ENCODE measurements around the gene P3H4. TPM values are rescaled to one million over a fixed set of nuclear protein-coding genes. Genes with fewer than 3 reads are reported as not detected.
A peak's percentile ranks its signal among the peaks of the same experiment; 100 is the strongest.

The P3H4 gene
- total RNA-seq, 1 donor from 2014 or later = 30.4 TPM

DNA sequence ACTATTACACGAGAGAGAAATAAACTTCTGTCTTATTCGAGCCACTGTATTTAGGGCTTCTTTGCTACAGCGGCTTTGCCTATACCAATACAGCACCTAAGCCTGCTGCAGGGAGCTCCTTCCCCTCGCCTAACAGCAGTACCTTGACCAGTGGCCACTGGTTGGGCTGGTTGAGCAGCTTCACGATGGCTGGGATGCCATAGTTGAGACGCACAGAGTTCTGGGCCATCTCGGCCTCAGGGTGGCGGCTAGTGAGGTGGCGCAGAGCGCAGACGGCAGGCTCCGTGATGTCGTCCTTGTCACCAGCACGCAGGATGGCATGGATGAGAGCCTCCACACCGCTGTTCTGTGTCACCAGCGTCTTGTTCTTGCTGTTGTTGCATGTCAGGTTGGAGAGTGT lies 48.9 kb downstream of the P3H4 start:
- no peaks in the 10 kb centered on the region for H3K27me3 Mint-ChIP-seq
- H3K27ac Mint-ChIP-seq = peak overlapping the region; percentile 17
- no peaks in the 10 kb centered on the region for H3K4me1 Mint-ChIP-seq (ENCODE audit: low read depth)
- TF ChIP-seq, protein P1, sequence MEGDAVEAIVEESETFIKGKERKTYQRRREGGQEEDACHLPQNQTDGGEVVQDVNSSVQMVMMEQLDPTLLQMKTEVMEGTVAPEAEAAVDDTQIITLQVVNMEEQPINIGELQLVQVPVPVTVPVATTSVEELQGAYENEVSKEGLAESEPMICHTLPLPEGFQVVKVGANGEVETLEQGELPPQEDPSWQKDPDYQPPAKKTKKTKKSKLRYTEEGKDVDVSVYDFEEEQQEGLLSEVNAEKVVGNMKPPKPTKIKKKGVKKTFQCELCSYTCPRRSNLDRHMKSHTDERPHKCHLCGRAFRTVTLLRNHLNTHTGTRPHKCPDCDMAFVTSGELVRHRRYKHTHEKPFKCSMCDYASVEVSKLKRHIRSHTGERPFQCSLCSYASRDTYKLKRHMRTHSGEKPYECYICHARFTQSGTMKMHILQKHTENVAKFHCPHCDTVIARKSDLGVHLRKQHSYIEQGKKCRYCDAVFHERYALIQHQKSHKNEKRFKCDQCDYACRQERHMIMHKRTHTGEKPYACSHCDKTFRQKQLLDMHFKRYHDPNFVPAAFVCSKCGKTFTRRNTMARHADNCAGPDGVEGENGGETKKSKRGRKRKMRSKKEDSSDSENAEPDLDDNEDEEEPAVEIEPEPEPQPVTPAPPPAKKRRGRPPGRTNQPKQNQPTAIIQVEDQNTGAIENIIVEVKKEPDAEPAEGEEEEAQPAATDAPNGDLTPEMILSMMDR (IDR thresholded peaks at IDR 0.05; ENCODE audit: unreplicated experiment) = no peak
- no peaks in the 10 kb centered on the region for H3K9me3 Mint-ChIP-seq (ENCODE audit: low read depth)
- DNase-seq (ENCODE audit: low spot score, unreplicated experiment) = no peak
- H3K4me3 Mint-ChIP-seq (ENCODE audit: low read depth) = no peak overlapping the region
- peaks cover 37% of the 10 kb centered on the region for H3K36me3 Mint-ChIP-seq (ENCODE audit: insufficient read depth)

DNA sequence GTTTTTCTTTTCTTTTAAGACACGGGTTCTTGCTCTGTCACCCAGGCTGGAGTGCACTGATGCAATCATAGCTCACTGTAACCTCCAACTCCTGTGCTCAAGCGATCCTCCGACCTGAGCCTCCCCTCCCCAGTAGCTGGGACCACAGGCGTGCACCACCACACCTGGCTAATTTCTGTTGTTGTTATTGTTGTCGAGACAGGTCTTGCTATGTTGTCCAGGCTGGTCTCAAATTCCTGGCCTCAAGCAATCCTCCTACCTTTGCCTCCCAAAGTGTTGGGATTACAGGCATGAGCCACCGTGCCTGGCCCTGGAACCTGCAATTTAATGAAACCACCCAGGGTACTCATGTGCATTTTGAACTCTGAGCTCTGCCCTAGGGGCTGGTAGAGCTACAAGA lies 49.4 kb downstream of the P3H4 start:
- DNase-seq (ENCODE audit: low spot score, unreplicated experiment) = no peak
- H3K27me3 Mint-ChIP-seq = no peaks in the 10 kb centered on the region
- peak overlapping the region; percentile 37 for H3K27ac Mint-ChIP-seq
- H3K4me1 Mint-ChIP-seq (ENCODE audit: low read depth) = no peaks in the 10 kb centered on the region
- peaks cover 34% of the 10 kb centered on the region for H3K36me3 Mint-ChIP-seq (ENCODE audit: insufficient read depth)
- H3K9me3 Mint-ChIP-seq (ENCODE audit: low read depth) = no peaks in the 10 kb centered on the region
- TF ChIP-seq, protein P1 (IDR thresholded peaks at IDR 0.05; ENCODE audit: unreplicated experiment) = no peak
- H3K4me3 Mint-ChIP-seq (ENCODE audit: low read depth) = no peak overlapping the region

DNA sequence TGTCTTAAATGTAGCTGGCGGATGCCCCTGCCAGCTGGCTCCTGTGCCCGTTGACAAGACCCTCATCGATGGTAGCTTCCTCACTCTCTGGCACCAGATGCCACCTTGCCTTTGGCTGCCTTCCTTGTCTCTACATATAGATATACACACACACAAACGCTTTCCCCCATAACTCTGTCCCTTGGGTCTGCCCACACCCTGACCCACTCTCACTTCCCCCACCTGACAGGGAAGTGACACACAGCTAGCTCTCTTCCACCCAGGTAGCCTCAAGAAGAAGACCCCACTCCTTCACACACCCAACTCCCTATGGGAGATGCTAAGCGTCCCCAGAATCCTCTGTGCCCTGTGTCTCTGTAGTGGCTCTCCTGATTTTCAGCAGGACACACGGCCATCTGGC lies 50.9 kb downstream of the P3H4 start:
- TF ChIP-seq, protein P1 (IDR thresholded peaks at IDR 0.05; ENCODE audit: unreplicated experiment) = no peak
- H3K27me3 Mint-ChIP-seq = no peaks in the 10 kb centered on the region
- H3K4me1 Mint-ChIP-seq (ENCODE audit: low read depth) = no peaks in the 10 kb centered on the region
- no peak for DNase-seq (ENCODE audit: low spot score, unreplicated experiment)
- H3K36me3 Mint-ChIP-seq (ENCODE audit: insufficient read depth) = peaks cover 36% of the 10 kb centered on the region
- no peak overlapping the region for H3K4me3 Mint-ChIP-seq (ENCODE audit: low read depth)
- H3K27ac Mint-ChIP-seq = no peak overlapping the region
- H3K9me3 Mint-ChIP-seq (ENCODE audit: low read depth) = no peaks in the 10 kb centered on the region

DNA sequence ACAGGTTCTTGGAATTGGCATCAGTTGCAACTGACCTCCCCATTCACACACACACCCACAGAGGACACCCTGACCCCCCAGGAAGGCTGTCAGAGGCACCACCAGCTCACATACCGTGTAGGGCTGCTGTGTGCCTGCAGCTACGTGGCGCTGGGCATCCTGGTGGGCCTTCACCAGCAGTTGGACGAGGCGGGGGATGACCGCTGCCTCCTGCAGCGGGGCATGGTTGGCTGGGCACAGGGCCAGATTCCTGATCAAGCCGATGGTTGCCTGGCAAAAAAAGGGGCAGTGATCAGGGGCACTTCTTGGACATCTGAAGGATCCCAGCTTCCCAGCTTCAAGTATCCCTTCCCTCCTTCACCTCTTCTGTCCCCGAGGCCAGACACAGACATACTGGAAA lies 53.1 kb downstream of the P3H4 start:
- Mint-ChIP-seq H3K36me3 (ENCODE audit: insufficient read depth) (peaks cover 33% of the 10 kb centered on the region), H3K4me1 (ENCODE audit: low read depth) (no peaks in the 10 kb centered on the region), H3K4me3 (ENCODE audit: low read depth) (no peak overlapping the region), H3K27me3 (no peaks in the 10 kb centered on the region), H3K9me3 (ENCODE audit: low read depth) (no peaks in the 10 kb centered on the region), H3K27ac (no peak overlapping the region)
- TF ChIP-seq, protein P1 (IDR thresholded peaks at IDR 0.05; ENCODE audit: unreplicated experiment) = no peak
- no peak for DNase-seq (ENCODE audit: low spot score, unreplicated experiment)

DNA sequence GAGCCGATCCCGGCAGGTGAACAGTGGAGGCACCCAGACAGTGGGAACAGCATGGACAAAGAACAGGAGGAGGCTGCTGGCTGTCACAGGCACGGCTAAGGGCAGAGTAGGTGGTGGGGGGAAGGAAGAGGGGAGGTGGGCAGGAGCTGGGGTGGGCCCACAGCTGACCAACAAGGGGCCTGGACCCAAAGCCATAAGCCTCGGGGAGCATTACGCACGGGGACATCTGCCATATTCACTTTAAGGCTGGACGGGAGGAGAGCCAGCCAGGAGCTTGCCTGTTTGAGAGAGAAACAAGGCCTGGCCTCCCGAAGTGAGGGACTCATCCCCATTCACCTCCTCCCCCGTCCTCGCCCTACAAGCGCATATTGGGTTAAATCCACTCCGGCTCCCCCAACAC lies 57.7 kb downstream of the P3H4 start:
- H3K36me3 Mint-ChIP-seq (ENCODE audit: insufficient read depth) = peaks cover 17% of the 10 kb centered on the region
- H3K4me1 Mint-ChIP-seq (ENCODE audit: low read depth) = no peaks in the 10 kb centered on the region
- no peaks in the 10 kb centered on the region for H3K27me3 Mint-ChIP-seq
- peak overlapping the region; percentile 86 for H3K27ac Mint-ChIP-seq
- TF ChIP-seq, protein P1 (IDR thresholded peaks at IDR 0.05; ENCODE audit: unreplicated experiment) = no peak
- H3K4me3 Mint-ChIP-seq (ENCODE audit: low read depth) = no peak overlapping the region
- no peak for DNase-seq (ENCODE audit: low spot score, unreplicated experiment)
- no peaks in the 10 kb centered on the region for H3K9me3 Mint-ChIP-seq (ENCODE audit: low read depth)

Other genes starting within 250 kb of the P3H4 start
- not detected in 2 replicates for gene KRT9, start 239.9 kb downstream of the P3H4 start, total RNA-seq
- gene KRT14, start 225.1 kb downstream of the P3H4 start, total RNA-seq = not detected in 2 replicates
- gene KRT16, start 199.2 kb downstream of the P3H4 start, total RNA-seq = not detected in 2 replicates
- gene KRT17, start 187.4 kb downstream of the P3H4 start, total RNA-seq = 0.22 and 0.46 TPM in 2 replicates
- gene EIF1, start 123.1 kb downstream of the P3H4 start, total RNA-seq = 622 and 652 TPM in 2 replicates
- 28.1 and 32.0 TPM in 2 replicates for gene GAST, start 99.6 kb downstream of the P3H4 start, total RNA-seq
- gene HAP1, start 77.3 kb downstream of the P3H4 start, total RNA-seq = 13.7 and 14.9 TPM in 2 replicates
- 195 and 199 TPM in 2 replicates for gene JUP, start 25.2 kb downstream of the P3H4 start, total RNA-seq
- gene FKBP10, start 1.1 kb upstream of the P3H4 start, total RNA-seq = 154 and 155 TPM in 2 replicates
- 105 and 115 TPM in 2 replicates for gene NT5C3B, start 24.3 kb upstream of the P3H4 start, total RNA-seq
- not detected in 2 replicates for gene KLHL10, start 25.9 kb upstream of the P3H4 start, total RNA-seq
- gene KLHL11, start 53.5 kb upstream of the P3H4 start, total RNA-seq = 16.9 and 19.6 TPM in 2 replicates
- gene ACLY, start 107.0 kb upstream of the P3H4 start, total RNA-seq = 186 and 188 TPM in 2 replicates
- 6.3 and 7.1 TPM in 2 replicates for gene ODAD4, start 118.7 kb upstream of the P3H4 start, total RNA-seq
- gene CNP, start 154.8 kb upstream of the P3H4 start, total RNA-seq = 98.7 and 102 TPM in 2 replicates
- 113 and 117 TPM in 2 replicates for gene DNAJC7, start 205.5 kb upstream of the P3H4 start, total RNA-seq
- 44.8 and 48.1 TPM in 2 replicates for gene NKIRAS2, start 208.1 kb upstream of the P3H4 start, total RNA-seq
- gene C17orf113, start 238.7 kb upstream of the P3H4 start, total RNA-seq = 3.2 and 3.7 TPM in 2 replicates

All from progenitor cell of endocrine pancreas (in vitro differentiated cells).